Keratinocyte (primary cell): ENCODE measurements around the gene TSGA10.

Source experiments
- CTCF ChIP-seq, 3 experiments: IDR thresholded peaks in 1 of 3; conservative IDR thresholded peaks in 1 of 3; optimal IDR thresholded peaks in 1 of 3; 2 replicates in 2 of 3; 3 replicates in 1 of 3; pipeline versions ENCODE3 to v1.5.1; 2011; ENCODE audit warnings: low read length in 3 of 3, mild to moderate bottlenecking in 3 of 3, moderate library complexity in 2 of 3, control low read depth in 1 of 3, inconsistent platforms in 1 of 3; ENCODE audit not compliant: insufficient read depth in 2 of 3; ENCODE audit errors: extremely low read depth in 1 of 3
- EZH2 ChIP-seq: IDR thresholded peaks from one replicate; pipeline ENCODE4 v1.6.1; 2012; ENCODE audit warnings: inconsistent platforms, mild to moderate bottlenecking, low read length, moderate library complexity

- TF ChIP-seq CTCF (optimal IDR thresholded peaks at IDR 0.05 in 1 of 3, IDR thresholded peaks at IDR 0.05 in 1 of 3, conservative IDR thresholded peaks at IDR 0.05 in 1 of 3; ENCODE audit: extremely low read depth in 1 of 3, insufficient read depth in 2 of 3, low read length in 3 of 3) (no peak), EZH2 (no peak)
Observed at GRCh38 chr2:98972582-98973167, 182.1 kb downstream of the TSGA10 start.
